Keratinocyte (primary cell): ENCODE results near the gene CKS1B. TPM values are rescaled to one million over a fixed set of nuclear protein-coding genes. Genes with fewer than 3 reads are reported as not detected.

Experiments
- DNase-seq: peaks from one replicate; pipeline ENCODE4 v3.0.0-alpha.2; 2011; ENCODE audit warnings: low read depth, missing footprints, low spot score
- FAIRE-seq: peaks from 2 replicates; lab custom pipeline; 2011; peaks lifted over from hg19 to GRCh38; lab: Jason Lieb, UNC
- H2AFZ ChIP-seq: 2 replicates; pipeline ENCODE4 v1.6.0; 2012; ENCODE audit warnings: low read length, control low read depth, inconsistent platforms; ENCODE audit not compliant: control insufficient read depth
- H3K27ac ChIP-seq: 2 replicates; pipeline ENCODE4 v1.5.1; 2011; ENCODE audit warnings: low read length; ENCODE audit not compliant: control insufficient read depth, insufficient read depth
- H3K27me3 ChIP-seq: 3 replicates; pipeline ENCODE4 v1.6.0; 2011; ENCODE audit warnings: low read length; ENCODE audit not compliant: control insufficient read depth, insufficient read depth; ENCODE audit errors: extremely low read depth
- H3K36me3 ChIP-seq, 2 experiments: 2 replicates in 1 of 2; 3 replicates in 1 of 2; pipeline ENCODE4 v1.5.1; 2011; ENCODE audit warnings: low read length in 2 of 2, mild to moderate bottlenecking in 1 of 2; ENCODE audit not compliant: control insufficient read depth in 2 of 2, insufficient read depth in 2 of 2; ENCODE audit errors: extremely low read depth in 1 of 2
- H3K4me1 ChIP-seq: 3 replicates; pipeline ENCODE4 v1.5.1; 2011; ENCODE audit warnings: low read length; ENCODE audit not compliant: control insufficient read depth, insufficient read depth; ENCODE audit errors: extremely low read depth
- H3K4me2 ChIP-seq: 3 replicates; pipeline ENCODE4 v1.6.0; 2011; ENCODE audit warnings: low read depth, low read length; ENCODE audit not compliant: control insufficient read depth, insufficient read depth; ENCODE audit errors: extremely low read depth
- H3K4me3 ChIP-seq, 3 experiments: fragments of 200-600 bp in 1 of 3; sonication (generic) in 1 of 3; 2 replicates in 2 of 3; 3 replicates in 1 of 3; pipeline ENCODE4 v1.5.1; 2011 to 2016; ENCODE audit warnings: low read length in 3 of 3, mild to moderate bottlenecking in 3 of 3, control low read depth in 2 of 3, inconsistent platforms in 1 of 3, low read depth in 1 of 3, mixed read lengths in 1 of 3, mixed run types in 1 of 3, moderate library complexity in 1 of 3; ENCODE audit not compliant: control insufficient read depth in 2 of 3, insufficient read depth in 2 of 3; ENCODE audit errors: extremely low read depth in 1 of 3
- H3K79me2 ChIP-seq: 2 replicates; pipeline ENCODE4 v1.6.0; 2012; ENCODE audit warnings: low read length; ENCODE audit not compliant: control insufficient read depth, insufficient read depth
- H3K9ac ChIP-seq: 3 replicates; pipeline ENCODE4 v1.6.0; 2011; ENCODE audit warnings: low read length; ENCODE audit not compliant: control insufficient read depth, insufficient read depth; ENCODE audit errors: extremely low read depth
- H3K9me1 ChIP-seq: 3 replicates; pipeline ENCODE4 v1.6.0; 2011; ENCODE audit warnings: low read length; ENCODE audit not compliant: control insufficient read depth, insufficient read depth; ENCODE audit errors: extremely low read depth
- H3K9me3 ChIP-seq: 2 replicates; pipeline ENCODE4 v1.5.1; 2012; ENCODE audit warnings: low read depth, low read length; ENCODE audit not compliant: control insufficient read depth
- H4K20me1 ChIP-seq: 3 replicates; pipeline ENCODE4 v1.6.0; 2011; ENCODE audit warnings: low read length; ENCODE audit not compliant: control insufficient read depth, insufficient read depth; ENCODE audit errors: extremely low read depth
- CTCF ChIP-seq, 3 experiments: IDR thresholded peaks in 1 of 3; conservative IDR thresholded peaks in 1 of 3; optimal IDR thresholded peaks in 1 of 3; 2 replicates in 2 of 3; 3 replicates in 1 of 3; pipeline versions ENCODE3 to v1.5.1; 2011; ENCODE audit warnings: low read length in 3 of 3, mild to moderate bottlenecking in 3 of 3, moderate library complexity in 2 of 3, control low read depth in 1 of 3, inconsistent platforms in 1 of 3; ENCODE audit not compliant: insufficient read depth in 2 of 3; ENCODE audit errors: extremely low read depth in 1 of 3
- EZH2 ChIP-seq: IDR thresholded peaks from one replicate; pipeline ENCODE4 v1.6.1; 2012; ENCODE audit warnings: inconsistent platforms, mild to moderate bottlenecking, low read length, moderate library complexity
- dilution Hi-C: fragments of 300-500 bp; cut with MboI; formaldehyde crosslinking; loops from one replicate; pipeline ENCODE4 v1.7.0; 2020; ENCODE audit warnings: low sequenced_read_pairs; ENCODE audit not compliant: extremely low pct_ligation_motif_present
- polyA plus RNA-seq, 5 experiments: library from polyadenylated mRNA; depleted of rRNA in 3 of 5; stranded (reverse) in 3 of 5; stranded (forward) in 1 of 5; unstranded in 1 of 5; fragments of >200 nt; gene quantifications; 1 replicate in 1 of 5; 2 replicates in 3 of 5; 3 replicates in 1 of 5; pipeline versions ENCODE4 v1.2.1 to v1.2.3, GENCODE V29; 2011 to 2012; ENCODE audit warnings: missing spikeins in 2 of 5, low read depth in 1 of 5, low replicate concordance in 1 of 5

The CKS1B gene
- polyA plus RNA-seq, 1 donor (not counting 4 experiments of a cell fraction or from before 2014, with no cell fraction given) = 300 TPM

- TF ChIP-seq CTCF (optimal IDR thresholded peaks at IDR 0.05 in 1 of 3, IDR thresholded peaks at IDR 0.05 in 1 of 3, conservative IDR thresholded peaks at IDR 0.05 in 1 of 3; ENCODE audit: extremely low read depth in 1 of 3, insufficient read depth in 2 of 3, low read length in 3 of 3) (no peak), EZH2 (no peak)
- H3K27me3 ChIP-seq = no peaks in the 10 kb centered on the region
- H2AFZ ChIP-seq = no peak overlapping the region
- H3K9me1 ChIP-seq = no peaks in the 10 kb centered on the region
- DNase-seq = no peak
- H3K9me3 ChIP-seq = no peaks in the 10 kb centered on the region
- dilution Hi-C loops = no loop called here
- H3K4me3 ChIP-seq = peak overlapping the region; percentile 49 to 71 (median 58)
- no peaks in the 10 kb centered on the region for H4K20me1 ChIP-seq
- FAIRE-seq = no peak
- peaks cover 22% of the 10 kb centered on the region for H3K4me1 ChIP-seq
- peaks cover 9 to 13% of the 10 kb centered on the region in 2 experiments for H3K36me3 ChIP-seq
- peak overlapping the region; percentile 56 for H3K9ac ChIP-seq
- peak overlapping the region; percentile 73 for H3K4me2 ChIP-seq
- H3K79me2 ChIP-seq = peaks cover 8% of the 10 kb centered on the region
- H3K27ac ChIP-seq = no peak overlapping the region
These were observed 19.3 kb upstream of the CKS1B start for GRCh38 chr1:154955039-154955717.

GRCh38 chr1:154955718-154956543 lies 18.6 kb upstream of the CKS1B start, which contains the start of gene PBXIP1:
TSS of gene PBXIP1 (minus strand) at chr1:154956099. CDS start at chr1:154953721, 2,378 bp downstream.
- Histone ChIP-seq H2AFZ (peak within 1 kb of the TSS; percentile 49), H3K27ac (peak within 1 kb of the TSS; percentile 15)
- peak in 2 of 3 experiments; percentile 6 to 26 for TF ChIP-seq CTCF (optimal IDR thresholded peaks at IDR 0.05 in 1 of 3, IDR thresholded peaks at IDR 0.05 in 1 of 3, conservative IDR thresholded peaks at IDR 0.05 in 1 of 3; ENCODE audit: extremely low read depth in 1 of 3, insufficient read depth in 2 of 3, low read length in 3 of 3)
- TF ChIP-seq EZH2 = no peak

More at GRCh38 chr1:154955718-154956543, 18.6 kb upstream of the CKS1B start, which contains the start of gene PBXIP1:
- dilution Hi-C loops = no loop called here
- FAIRE-seq = peak; percentile 49
- no peak for DNase-seq
- Histone ChIP-seq H3K4me3 (peak within 1 kb of the TSS; percentile 49 to 71 (median 58)), H3K9ac (peak within 1 kb of the TSS; percentile 56), H3K4me1 (peaks cover 29% of the 10 kb centered on the region), H3K4me2 (peak within 1 kb of the TSS; percentile 73), H4K20me1 (no peaks in the 10 kb centered on the region), H3K9me1 (no peaks in the 10 kb centered on the region), H3K9me3 (no peaks in the 10 kb centered on the region), H3K36me3 (peaks cover 6 to 13% of the 10 kb centered on the region in 2 experiments), H3K79me2 (peaks cover 16% of the 10 kb centered on the region), H3K27me3 (no peaks in the 10 kb centered on the region)
